Measurements from ENCODE around the gene ISG20L2.
A peak's percentile ranks its signal among the peaks of the same experiment; 100 is the strongest.

Gene ISG20L2

GRCh38 chr1:156751757-156752481 is 23.4 kb upstream of the ISG20L2 start:
- TF ChIP-seq, protein P1, sequence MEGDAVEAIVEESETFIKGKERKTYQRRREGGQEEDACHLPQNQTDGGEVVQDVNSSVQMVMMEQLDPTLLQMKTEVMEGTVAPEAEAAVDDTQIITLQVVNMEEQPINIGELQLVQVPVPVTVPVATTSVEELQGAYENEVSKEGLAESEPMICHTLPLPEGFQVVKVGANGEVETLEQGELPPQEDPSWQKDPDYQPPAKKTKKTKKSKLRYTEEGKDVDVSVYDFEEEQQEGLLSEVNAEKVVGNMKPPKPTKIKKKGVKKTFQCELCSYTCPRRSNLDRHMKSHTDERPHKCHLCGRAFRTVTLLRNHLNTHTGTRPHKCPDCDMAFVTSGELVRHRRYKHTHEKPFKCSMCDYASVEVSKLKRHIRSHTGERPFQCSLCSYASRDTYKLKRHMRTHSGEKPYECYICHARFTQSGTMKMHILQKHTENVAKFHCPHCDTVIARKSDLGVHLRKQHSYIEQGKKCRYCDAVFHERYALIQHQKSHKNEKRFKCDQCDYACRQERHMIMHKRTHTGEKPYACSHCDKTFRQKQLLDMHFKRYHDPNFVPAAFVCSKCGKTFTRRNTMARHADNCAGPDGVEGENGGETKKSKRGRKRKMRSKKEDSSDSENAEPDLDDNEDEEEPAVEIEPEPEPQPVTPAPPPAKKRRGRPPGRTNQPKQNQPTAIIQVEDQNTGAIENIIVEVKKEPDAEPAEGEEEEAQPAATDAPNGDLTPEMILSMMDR (IDR thresholded peaks at IDR 0.05; ENCODE audit: low read depth, low read length), result no peak
- H3K4me3 ChIP-seq (ENCODE audit: low read depth, low read length), result peak overlapping the region; percentile 88

DNA sequence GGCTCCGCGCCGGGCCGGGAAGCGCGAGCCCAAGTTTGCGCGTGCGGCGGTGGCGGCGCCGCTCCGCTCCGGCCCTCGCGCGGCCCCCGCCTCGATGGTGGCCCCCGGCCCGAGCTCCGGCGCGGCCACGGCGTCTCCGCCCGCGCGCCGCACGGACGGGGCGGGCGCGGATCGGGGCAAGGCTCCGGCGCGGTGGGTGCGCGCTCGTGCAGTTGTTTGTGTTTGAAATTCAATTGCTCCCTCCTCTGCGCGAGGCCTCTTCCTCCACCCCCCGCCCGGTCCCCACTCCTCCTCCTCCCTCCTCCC is 22.8 kb upstream of the ISG20L2 start, which contains the start of gene HDGF:
HDGF (minus strand) TSS at position 225 of the 306 bp plus-strand sequence. CDS start 246 bp downstream, outside the sequence.
- TF ChIP-seq, protein P1 (IDR thresholded peaks at IDR 0.05; ENCODE audit: low read depth, low read length), result no peak
- H3K4me3 ChIP-seq (ENCODE audit: low read depth, low read length), result peak within 1 kb of the TSS; percentile 88

DNA sequence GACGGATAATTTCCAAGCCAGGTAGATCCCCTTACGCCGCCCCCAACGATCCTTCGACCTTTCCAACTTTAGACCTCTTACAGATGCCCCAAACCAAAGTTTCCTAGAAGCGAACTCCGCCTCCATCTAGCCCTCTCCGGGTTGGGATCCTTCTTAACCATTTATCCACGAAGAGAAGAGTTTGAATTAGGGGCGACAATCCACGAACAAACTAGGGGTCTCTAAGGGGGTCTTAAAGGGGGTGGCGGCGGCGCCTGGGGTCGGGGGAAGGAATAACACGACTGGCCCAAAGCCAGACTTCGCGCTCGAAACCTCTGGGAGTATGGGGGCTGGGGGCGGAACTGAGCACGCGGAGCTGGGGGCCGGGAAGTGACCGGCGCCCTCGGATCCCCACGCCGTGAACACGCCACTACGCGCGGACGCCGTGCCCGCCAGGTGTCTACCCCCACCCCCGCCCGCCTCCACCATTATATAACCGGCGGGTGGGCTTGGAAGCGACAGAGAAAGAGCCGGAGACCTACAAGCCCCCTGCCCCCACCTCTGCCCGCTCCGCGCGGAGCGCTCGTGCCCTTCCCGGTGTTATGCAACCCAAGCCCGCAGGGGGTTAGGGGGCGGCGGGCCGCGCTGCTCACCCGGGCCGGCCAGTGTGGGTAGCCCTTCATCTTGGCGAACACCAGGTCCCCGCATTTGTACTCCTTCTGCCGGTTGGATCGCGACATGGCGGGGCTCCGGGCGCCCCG is 22.3 kb upstream of the ISG20L2 start:
- H3K4me3 ChIP-seq (ENCODE audit: low read depth, low read length), result peak overlapping the region; percentile 88
- TF ChIP-seq, protein P1 (IDR thresholded peaks at IDR 0.05; ENCODE audit: low read depth, low read length), result no peak

GRCh38 chr1:156750191-156750672 is 21.7 kb upstream of the ISG20L2 start:
- H3K4me3 ChIP-seq (ENCODE audit: low read depth, low read length), result peak overlapping the region; percentile 88
- TF ChIP-seq, protein P1 (IDR thresholded peaks at IDR 0.05; ENCODE audit: low read depth, low read length), result no peak

DNA sequence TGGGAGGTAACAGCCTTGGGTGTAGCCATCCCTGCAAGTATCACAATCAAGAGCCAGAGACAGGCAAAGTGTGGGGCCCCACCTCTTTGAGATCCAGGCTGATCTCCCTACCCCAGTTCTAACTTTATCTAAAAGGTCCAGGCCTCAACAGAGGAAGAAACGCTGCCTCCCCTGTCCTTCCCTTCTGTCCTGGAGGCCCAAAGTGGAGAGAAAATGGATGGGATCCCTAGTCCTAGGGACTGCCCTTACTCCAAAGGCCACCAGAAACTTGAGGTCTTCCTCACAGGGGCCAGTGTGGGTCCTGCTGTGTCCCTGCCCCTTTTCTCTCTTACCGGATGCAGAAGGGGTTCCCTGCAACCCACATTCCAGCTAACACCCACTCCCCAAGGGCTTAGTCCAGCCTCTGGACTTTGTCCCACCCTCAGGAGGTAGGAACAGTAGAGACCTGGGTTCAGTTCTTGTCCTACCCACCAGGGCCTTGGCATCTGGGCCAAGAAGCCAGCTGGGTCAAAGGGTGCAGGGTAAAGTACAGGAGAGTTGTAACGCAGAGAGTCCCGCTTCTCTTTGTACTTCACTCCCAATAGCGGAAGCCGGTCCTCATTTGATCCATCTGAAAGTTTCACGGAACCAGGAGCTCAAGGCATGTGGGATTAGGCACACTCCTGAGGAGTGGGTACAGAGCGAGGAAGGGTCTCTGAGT is 21.0 kb upstream of the ISG20L2 start:
- TF ChIP-seq, protein P1 (IDR thresholded peaks at IDR 0.05; ENCODE audit: low read depth, low read length), result no peak
- H3K4me3 ChIP-seq (ENCODE audit: low read depth, low read length), result peak overlapping the region; percentile 88

GRCh38 chr1:156748670-156749418 is 20.3 kb upstream of the ISG20L2 start:
- TF ChIP-seq, protein P1 (IDR thresholded peaks at IDR 0.05; ENCODE audit: low read depth, low read length), result no peak
- peak overlapping the region; percentile 88 for H3K4me3 ChIP-seq (ENCODE audit: low read depth, low read length)
